SK-N-SH (cell line): Measurements from ENCODE around the gene METTL26. TPM values are rescaled to one million over a fixed set of nuclear protein-coding genes. Genes with fewer than 3 reads are reported as not detected.

ENCODE experiments used
- CTCF ChIA-PET: fragments of 300-600, 350-600 bp; formaldehyde crosslinking; extraction: SDS; loops from one replicate; lab custom pipeline; 2021; lab: Yijun Ruan, JAX
- POLR2A ChIA-PET: fragments of 350-600 bp; sonication (Branson Sonifier 250); formaldehyde crosslinking; extraction: SDS; loops from one replicate; lab custom pipeline; 2020; ENCODE audit warnings: antibody characterized with exemption, inconsistent platforms; lab: Yijun Ruan, JAX
- DNase-seq: peaks from one replicate; pipeline ENCODE4 v3.0.0; 2012
- H2AFZ ChIP-seq: fragments of 200-600 bp; sonication (generic); 2 replicates; pipeline ENCODE4 v1.8.1; 2016; ENCODE audit warnings: antibody characterized with exemption, mild to moderate bottlenecking, low read depth
- H3F3A ChIP-seq: fragments of 200-600 bp; sonication (generic); replicated peaks from 2 replicates; pipeline ENCODE3; 2016; ENCODE audit warnings: antibody characterized with exemption, mild to moderate bottlenecking; ENCODE audit not compliant: insufficient read depth
- H3K27ac ChIP-seq, 2 experiments: fragments of 200-500 bp in 1 of 2; fragments of 200-600 bp in 1 of 2; sonication (Bioruptor generic) in 1 of 2; sonication (generic), shearing (Covaris generic) in 1 of 2; 2 replicates each; pipeline versions ENCODE4 v1.5.1 to v1.6.1; 2014 to 2016; ENCODE audit warnings: low read depth in 2 of 2, inconsistent platforms in 1 of 2, low read length in 1 of 2, mild to moderate bottlenecking in 1 of 2, mixed read lengths in 1 of 2
- H3K27me3 ChIP-seq: fragments of 200-600 bp; sonication (generic), shearing (Covaris generic); 2 replicates; pipeline ENCODE4 v1.6.1; 2016; ENCODE audit warnings: mixed run types; ENCODE audit not compliant: insufficient read depth
- H3K36me3 ChIP-seq, 2 experiments: fragments of 200-500 bp in 1 of 2; fragments of 200-600 bp in 1 of 2; sonication (Bioruptor generic) in 1 of 2; sonication (generic) in 1 of 2; replicated peaks in 1 of 2; 2 replicates each; pipeline versions ENCODE3 to v1.5.1; 2014 to 2016; ENCODE audit warnings: low read length in 1 of 2, mild to moderate bottlenecking in 1 of 2; ENCODE audit not compliant: insufficient read depth in 2 of 2, control insufficient read depth in 1 of 2
- H3K4me1 ChIP-seq, 2 experiments: fragments of 200-500 bp in 1 of 2; fragments of 200-600 bp in 1 of 2; sonication (Bioruptor generic) in 1 of 2; sonication (generic), shearing (Covaris generic) in 1 of 2; 2 replicates each; pipeline versions ENCODE4 v1.5.1 to v1.6.1; 2014 to 2016; ENCODE audit warnings: low read depth in 1 of 2, low read length in 1 of 2, mixed run types in 1 of 2; ENCODE audit not compliant: insufficient read depth in 2 of 2, control insufficient read depth in 1 of 2
- H3K4me2 ChIP-seq: fragments of 200-600 bp; sonication (generic), shearing (Covaris generic); 2 replicates; pipeline ENCODE4 v1.6.1; 2017; ENCODE audit warnings: mixed run types
- H3K4me3 ChIP-seq, 2 experiments: fragments of 200-500 bp in 1 of 2; fragments of 200-600 bp in 1 of 2; sonication (Bioruptor generic) in 1 of 2; sonication (generic), shearing (Covaris generic) in 1 of 2; 2 replicates each; pipeline versions ENCODE4 v1.5.1 to v1.8.1; 2014 to 2016; ENCODE audit warnings: low read depth in 2 of 2, inconsistent platforms in 1 of 2, low read length in 1 of 2, mild to moderate bottlenecking in 1 of 2, mixed read lengths in 1 of 2, moderate library complexity in 1 of 2
- H3K79me2 ChIP-seq: fragments of 200-600 bp; sonication (generic); 2 replicates; pipeline ENCODE4 v1.8.1; 2017; ENCODE audit warnings: mild to moderate bottlenecking; ENCODE audit not compliant: insufficient read depth
- H3K9ac ChIP-seq: fragments of 200-600 bp; sonication (generic); 2 replicates; pipeline ENCODE4 v1.6.1; 2017; ENCODE audit warnings: mixed run types
- H3K9me2 ChIP-seq: fragments of 200-600 bp; sonication (generic); 2 replicates; pipeline ENCODE4 v1.6.1; 2017; ENCODE audit warnings: mixed run types
- H3K9me3 ChIP-seq: fragments of 200-600 bp; sonication (generic); 2 replicates; pipeline ENCODE4 v1.6.1; 2017; ENCODE audit warnings: mixed run types, mild to moderate bottlenecking, moderate library complexity
- H4K20me1 ChIP-seq: fragments of 200-600 bp; sonication (generic); 2 replicates; pipeline ENCODE4 v1.6.1; 2017; ENCODE audit warnings: mild to moderate bottlenecking, mixed run types; ENCODE audit not compliant: insufficient read depth
- CHD2 ChIP-seq: fragments of 150-350 bp; IDR thresholded peaks from 2 replicates; pipeline ENCODE4 v1.6.1; 2018; ENCODE audit warnings: low read length; ENCODE audit not compliant: partially characterized antibody
- ELF1 ChIP-seq: IDR thresholded peaks from 2 replicates; pipeline ENCODE4 v1.4.0; 2012
- EP300 ChIP-seq, 2 experiments: IDR thresholded peaks; 2 replicates each; pipeline versions ENCODE4 v1.4.0 to v1.6.1; 2012; ENCODE audit warnings: borderline replicate concordance in 1 of 2, low read depth in 1 of 2, low read length in 1 of 2
- FOSL2 ChIP-seq: IDR thresholded peaks from 2 replicates; pipeline ENCODE4 v1.4.0; 2012; ENCODE audit warnings: low read depth, mild to moderate bottlenecking, moderate library complexity, borderline replicate concordance
- FOXM1 ChIP-seq: IDR thresholded peaks from 2 replicates; pipeline ENCODE4 v1.4.0; 2012; ENCODE audit warnings: low read depth, mild to moderate bottlenecking
- GABPA ChIP-seq: IDR thresholded peaks from 2 replicates; pipeline ENCODE4 v1.4.0; 2012; ENCODE audit warnings: low read depth, mild to moderate bottlenecking
- JUND ChIP-seq: IDR thresholded peaks from 2 replicates; pipeline ENCODE4 v1.4.0; 2012
- MEF2A ChIP-seq: IDR thresholded peaks from 2 replicates; pipeline ENCODE4 v1.4.0; 2012; ENCODE audit warnings: low read depth, borderline replicate concordance
- MXI1 ChIP-seq: IDR thresholded peaks from 2 replicates; pipeline ENCODE4 v1.6.1; 2012; ENCODE audit warnings: mild to moderate bottlenecking, low read depth, low read length, improper control_type of control experiment
- NFIC ChIP-seq: IDR thresholded peaks from 2 replicates; pipeline ENCODE4 v1.4.0; 2012; ENCODE audit warnings: borderline replicate concordance
- NRF1 ChIP-seq: IDR thresholded peaks from 2 replicates; pipeline ENCODE4 v1.6.1; 2012; ENCODE audit warnings: low read depth, mild to moderate bottlenecking, low read length
- POLR2AphosphoS5 ChIP-seq: IDR thresholded peaks from 2 replicates; pipeline ENCODE4 v1.6.1; 2012; ENCODE audit warnings: low read depth, low read length
- SIN3A ChIP-seq: IDR thresholded peaks from 2 replicates; pipeline ENCODE4 v1.6.1; 2012; ENCODE audit warnings: low read depth, mild to moderate bottlenecking, low read length, moderate library complexity, borderline replicate concordance
- SMC3 ChIP-seq: IDR thresholded peaks from 2 replicates; pipeline ENCODE4 v1.6.1; 2012; ENCODE audit warnings: low read depth, low read length, improper control_type of control experiment
- TAF1 ChIP-seq: IDR thresholded peaks from 2 replicates; pipeline ENCODE4 v1.6.1; 2012; ENCODE audit warnings: low read depth, mild to moderate bottlenecking, low read length, moderate library complexity, borderline replicate concordance
- TCF12 ChIP-seq: IDR thresholded peaks from 2 replicates; pipeline ENCODE4 v1.4.0; 2012
- TEAD4 ChIP-seq: IDR thresholded peaks from 2 replicates; pipeline ENCODE4 v1.4.0; 2012; ENCODE audit warnings: mild to moderate bottlenecking, borderline replicate concordance; ENCODE audit not compliant: insufficient read depth
- YY1 ChIP-seq: IDR thresholded peaks from 2 replicates; pipeline ENCODE4 v1.4.0; 2012; ENCODE audit warnings: low read depth, mild to moderate bottlenecking
- WGBS: methylation state at CpG from one replicate; pipeline ENCODE4 v1.1.6; 2017; ENCODE audit warnings: low lambda C conversion rate; 5-methylcytosine and 5-hydroxymethylcytosine counted together
- polyA plus RNA-seq, 3 experiments: library from polyadenylated mRNA; depleted of rRNA; stranded (reverse); fragments of >200 nt; gene quantifications; 2 replicates each; pipeline ENCODE4 v1.2.3, GENCODE V29; 2012
- TF ChIP-seq, protein P1 (sequence below): fragments of 150-350 bp; IDR thresholded peaks from 2 replicates; pipeline ENCODE4 v1.6.1; 2016; ENCODE audit warnings: mild to moderate bottlenecking, low read depth, low read length
- TF ChIP-seq, protein P2 (sequence below): IDR thresholded peaks from 2 replicates; pipeline ENCODE4 v1.4.0; 2012; ENCODE audit warnings: low read depth
- TF ChIP-seq, protein P3 (sequence below): IDR thresholded peaks from 2 replicates; pipeline ENCODE4 v1.4.0; 2012; ENCODE audit warnings: low read depth, borderline replicate concordance

Gene METTL26
- polyA plus RNA-seq, 1 of the 3 experiments (the other 2 are of a cell fraction) = 167 TPM

DNA sequence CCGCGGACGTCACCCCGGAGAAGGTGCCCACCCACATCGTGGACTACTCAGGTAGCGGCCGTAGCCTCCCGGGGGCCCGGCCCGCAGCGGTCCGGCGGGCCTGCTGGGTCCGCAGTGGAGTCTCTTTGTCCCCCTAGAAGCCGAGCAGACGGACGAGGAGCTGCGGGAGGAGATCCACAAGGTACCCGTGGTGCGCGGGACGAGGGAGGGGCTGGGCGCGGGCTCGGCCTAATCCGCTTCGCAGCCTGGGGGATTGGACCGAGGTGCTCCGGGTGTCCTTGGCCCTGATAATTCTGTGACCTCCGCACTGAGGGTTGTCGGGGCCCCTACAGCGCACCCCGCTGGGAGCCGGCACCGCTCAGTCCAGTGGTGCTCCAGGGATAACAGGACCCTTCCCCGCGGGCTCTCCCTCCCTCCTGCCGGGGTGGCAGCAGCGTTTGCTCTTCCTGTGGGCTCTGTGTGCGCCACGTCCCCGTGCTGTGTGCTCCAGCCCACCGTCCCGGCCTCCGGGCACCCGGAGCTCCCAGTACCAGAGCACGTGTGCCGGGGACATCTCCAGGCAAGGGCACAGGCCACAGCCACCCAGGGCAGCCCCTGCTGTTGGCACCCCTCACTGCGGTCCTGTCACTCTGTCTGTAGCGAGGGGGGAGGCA is 32.5 kb upstream of the METTL26 start:
- TF ChIP-seq JUND (no peak), CHD2 (no peak), TAF1 (no peak)
- TF ChIP-seq, protein P1, sequence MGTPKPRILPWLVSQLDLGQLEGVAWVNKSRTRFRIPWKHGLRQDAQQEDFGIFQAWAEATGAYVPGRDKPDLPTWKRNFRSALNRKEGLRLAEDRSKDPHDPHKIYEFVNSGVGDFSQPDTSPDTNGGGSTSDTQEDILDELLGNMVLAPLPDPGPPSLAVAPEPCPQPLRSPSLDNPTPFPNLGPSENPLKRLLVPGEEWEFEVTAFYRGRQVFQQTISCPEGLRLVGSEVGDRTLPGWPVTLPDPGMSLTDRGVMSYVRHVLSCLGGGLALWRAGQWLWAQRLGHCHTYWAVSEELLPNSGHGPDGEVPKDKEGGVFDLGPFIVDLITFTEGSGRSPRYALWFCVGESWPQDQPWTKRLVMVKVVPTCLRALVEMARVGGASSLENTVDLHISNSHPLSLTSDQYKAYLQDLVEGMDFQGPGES = no peak
- TF ChIP-seq, protein P2, sequence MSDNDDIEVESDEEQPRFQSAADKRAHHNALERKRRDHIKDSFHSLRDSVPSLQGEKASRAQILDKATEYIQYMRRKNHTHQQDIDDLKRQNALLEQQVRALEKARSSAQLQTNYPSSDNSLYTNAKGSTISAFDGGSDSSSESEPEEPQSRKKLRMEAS = peak; percentile 38; the same call in 1 of the 2 replicates
- Histone ChIP-seq H3K27ac (peak overlapping the region; percentile 56 to 75; a peak in 3 of 4 replicates), H3K27me3 (no peaks in the 10 kb centered on the region), H3K9me3 (no peaks in the 10 kb centered on the region), H4K20me1 (0 out of 2 replicates have a peak, but pooled peaks cover 6% of the 10 kb centered on the region), H2AFZ (no peak overlapping the region), H3K4me1 (peaks cover 0 to 15% of the 10 kb centered on the region in 2 experiments; a peak in 1 of 4 replicates), H3K9ac (peak overlapping the region; percentile 88), H3K79me2 (peaks cover 25% of the 10 kb centered on the region), H3K9me2 (no peaks in the 10 kb centered on the region), H3F3A (no peaks in the 10 kb centered on the region), H3K4me3 (peak overlapping the region; percentile 88 to 93), H3K4me2 (peak overlapping the region; percentile 96), H3K36me3 (peaks cover 5 to 45% of the 10 kb centered on the region in 2 experiments)
- peak; percentile 51 for DNase-seq
- ChIA-PET POLR2A (interaction anchor here (0.9 to 1.0 kb wide), 2 partner anchors 11 to 16 kb away, joined by 3 to 4 read pairs; partner anchors contain the start of gene JMJD8), CTCF (interaction anchor here (1.2 to 6.3 kb wide), 13 partner anchors 7 to 277 kb away, joined by 4 to 69 read pairs (median 8); partner anchors contain the start of genes JMJD8, RHBDL1 and WDR90)
- 40% methylated on average over 1 of the region's 50 CpGs for WGBS

DNA sequence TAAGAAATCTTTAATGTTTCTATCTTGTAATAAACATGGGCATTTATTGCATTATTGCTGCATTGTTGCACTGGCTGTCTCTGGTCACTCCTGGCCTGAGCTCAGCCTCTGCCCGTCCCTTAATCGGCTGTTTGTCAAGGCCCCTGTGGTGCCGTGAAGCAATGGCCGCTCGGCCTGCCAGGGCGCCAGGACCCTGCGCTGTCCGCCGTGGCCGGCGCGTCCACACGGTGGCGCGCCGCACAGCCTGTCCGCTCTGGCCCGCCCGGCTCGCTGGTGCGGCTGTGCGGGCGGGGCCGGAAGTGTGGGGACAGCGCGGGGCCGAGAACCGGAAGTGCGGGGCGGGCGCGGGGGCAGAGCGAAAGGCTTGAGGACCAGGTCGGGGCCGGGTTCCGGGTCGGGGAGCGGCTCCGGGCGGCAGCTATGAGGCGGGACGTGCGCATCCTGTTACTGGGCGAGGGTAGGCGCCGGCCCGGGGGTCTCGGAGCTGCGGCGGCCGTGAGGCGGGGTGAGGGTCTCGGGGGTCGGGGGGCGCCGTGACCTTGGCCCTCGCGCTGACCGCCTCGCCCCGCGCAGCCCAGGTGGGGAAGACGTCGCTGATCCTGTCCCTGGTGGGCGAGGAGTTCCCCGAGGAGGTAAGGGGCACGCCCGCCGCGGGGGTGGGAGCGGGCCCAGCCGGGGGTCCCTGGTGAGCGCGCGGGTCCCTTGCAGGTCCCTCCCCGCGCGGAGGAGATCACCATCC is 31.8 kb upstream of the METTL26 start, which contains the start of gene RHOT2:
TSS of gene RHOT2 (plus strand) at position 353 of the 739 bp plus-strand sequence. CDS start at position 421, 68 bp downstream.
- Histone ChIP-seq H3K79me2 (peaks cover 25% of the 10 kb centered on the region), H3K9ac (peak within 1 kb of the TSS; percentile 88), H3K4me1 (peaks cover 0 to 15% of the 10 kb centered on the region in 2 experiments; a peak in 1 of 4 replicates), H3K9me3 (no peaks in the 10 kb centered on the region), H3K36me3 (peaks cover 5 to 42% of the 10 kb centered on the region in 2 experiments), H3K27me3 (no peaks in the 10 kb centered on the region), H3K27ac (peak within 1 kb of the TSS; percentile 56 to 81), H3F3A (no peaks in the 10 kb centered on the region), H2AFZ (peak within 1 kb of the TSS; percentile 36; the same call in 1 of the 2 replicates), H3K4me2 (peak within 1 kb of the TSS; percentile 96), H3K9me2 (no peaks in the 10 kb centered on the region), H4K20me1 (0 out of 2 replicates have a peak, but pooled peaks cover 6% of the 10 kb centered on the region), H3K4me3 (peak within 1 kb of the TSS; percentile 88 to 93)
- ChIA-PET POLR2A (interaction anchor here (0.6 to 1.5 kb wide), 3 partner anchors 11 to 16 kb away, joined by 4 read pairs; partner anchors contain the start of genes JMJD8 and STUB1), CTCF (interaction anchor here (0.6 to 6.3 kb wide), 19 partner anchors 8 to 276 kb away, joined by 3 to 69 read pairs (median 5); partner anchors contain the start of genes JMJD8, RHBDL1, WDR24 and WDR90)
- DNase-seq = peak; percentile 96
- under 1% methylated on average over 26 of the region's 78 CpGs for WGBS
- TF ChIP-seq SIN3A = peak; percentile 95; the same call in 1 of the 2 replicates
- TF ChIP-seq CHD2 = peak; percentile 73
- TF ChIP-seq, protein P3, sequence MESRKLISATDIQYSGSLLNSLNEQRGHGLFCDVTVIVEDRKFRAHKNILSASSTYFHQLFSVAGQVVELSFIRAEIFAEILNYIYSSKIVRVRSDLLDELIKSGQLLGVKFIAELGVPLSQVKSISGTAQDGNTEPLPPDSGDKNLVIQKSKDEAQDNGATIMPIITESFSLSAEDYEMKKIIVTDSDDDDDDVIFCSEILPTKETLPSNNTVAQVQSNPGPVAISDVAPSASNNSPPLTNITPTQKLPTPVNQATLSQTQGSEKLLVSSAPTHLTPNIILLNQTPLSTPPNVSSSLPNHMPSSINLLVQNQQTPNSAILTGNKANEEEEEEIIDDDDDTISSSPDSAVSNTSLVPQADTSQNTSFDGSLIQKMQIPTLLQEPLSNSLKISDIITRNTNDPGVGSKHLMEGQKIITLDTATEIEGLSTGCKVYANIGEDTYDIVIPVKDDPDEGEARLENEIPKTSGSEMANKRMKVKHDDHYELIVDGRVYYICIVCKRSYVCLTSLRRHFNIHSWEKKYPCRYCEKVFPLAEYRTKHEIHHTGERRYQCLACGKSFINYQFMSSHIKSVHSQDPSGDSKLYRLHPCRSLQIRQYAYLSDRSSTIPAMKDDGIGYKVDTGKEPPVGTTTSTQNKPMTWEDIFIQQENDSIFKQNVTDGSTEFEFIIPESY = peak; percentile 52; the same call in 1 of the 2 replicates
- TF ChIP-seq JUND = no peak
- peak; percentile 76; the same call in 1 of the 2 replicates for TF ChIP-seq MXI1
- peak; percentile 90 for TF ChIP-seq GABPA
- TF ChIP-seq TEAD4 = no peak
- peak; percentile 77; the same call in 1 of the 2 replicates for TF ChIP-seq POLR2AphosphoS5
- no peak; the same call in 1 of the 2 replicates for TF ChIP-seq MEF2A
- TF ChIP-seq, protein P2 = peak; percentile 61; the same call in 1 of the 2 replicates
- no peak; the same call in 1 of the 2 replicates for TF ChIP-seq NRF1
- TF ChIP-seq FOXM1 = no peak
- peak; percentile 83 for TF ChIP-seq YY1
- TF ChIP-seq NFIC = no peak
- TF ChIP-seq EP300 (IDR thresholded peaks at IDR 0.05; ENCODE audit: borderline replicate concordance in 1 of 2, low read depth in 1 of 2, low read length in 1 of 2) = peak; percentile 25 to 30; a peak in 1 of 4 replicates
- no peak for TF ChIP-seq TCF12
- peak; percentile 53 for TF ChIP-seq SMC3
- no peak; the same call in 1 of the 2 replicates for TF ChIP-seq FOSL2
- TF ChIP-seq ELF1 = peak; percentile 79
